ENCODE measurements around the gene TBX10. TPM values are rescaled to one million over a fixed set of nuclear protein-coding genes. Genes with fewer than 3 reads are reported as not detected.

Gene TBX10
- total RNA-seq, 2 donors from 2014 or later, result not detected

GRCh38 chr11:67586568-67587250 lies 52.9 kb downstream of the TBX10 start:
- Mint-ChIP-seq H3K36me3 (ENCODE audit: low read depth) (peaks cover 49% of the 10 kb centered on the region), H3K27ac (no peak overlapping the region), H3K27me3 (ENCODE audit: insufficient read depth) (no peaks in the 10 kb centered on the region), H3K4me1 (peaks cover 28% of the 10 kb centered on the region), H3K9me3 (peaks cover 3% of the 10 kb centered on the region), H3K4me3 (peak overlapping the region; percentile 86)
- Histone ChIP-seq H3K4me1 (ENCODE audit: control insufficient read depth, insufficient read depth, low read length) (no peaks in the 10 kb centered on the region), H3K9me3 (ENCODE audit: control insufficient read depth, low read length) (no peaks in the 10 kb centered on the region), H3K4me3 (ENCODE audit: low read length) (peak overlapping the region; percentile 92), H3K27ac (ENCODE audit: low read depth, low read length) (no peak overlapping the region), H3K9ac (ENCODE audit: extremely low read depth, low read length, poor library complexity, severe bottlenecking) (no peak overlapping the region), H3K36me3 (ENCODE audit: control insufficient read depth, insufficient read depth, low read length) (peaks cover 40% of the 10 kb centered on the region), H3K27me3 (ENCODE audit: control insufficient read depth, insufficient read depth, low read length, poor library complexity, severe bottlenecking) (no peaks in the 10 kb centered on the region)
- DNase-seq, result no peak
- TF ChIP-seq, protein P1, sequence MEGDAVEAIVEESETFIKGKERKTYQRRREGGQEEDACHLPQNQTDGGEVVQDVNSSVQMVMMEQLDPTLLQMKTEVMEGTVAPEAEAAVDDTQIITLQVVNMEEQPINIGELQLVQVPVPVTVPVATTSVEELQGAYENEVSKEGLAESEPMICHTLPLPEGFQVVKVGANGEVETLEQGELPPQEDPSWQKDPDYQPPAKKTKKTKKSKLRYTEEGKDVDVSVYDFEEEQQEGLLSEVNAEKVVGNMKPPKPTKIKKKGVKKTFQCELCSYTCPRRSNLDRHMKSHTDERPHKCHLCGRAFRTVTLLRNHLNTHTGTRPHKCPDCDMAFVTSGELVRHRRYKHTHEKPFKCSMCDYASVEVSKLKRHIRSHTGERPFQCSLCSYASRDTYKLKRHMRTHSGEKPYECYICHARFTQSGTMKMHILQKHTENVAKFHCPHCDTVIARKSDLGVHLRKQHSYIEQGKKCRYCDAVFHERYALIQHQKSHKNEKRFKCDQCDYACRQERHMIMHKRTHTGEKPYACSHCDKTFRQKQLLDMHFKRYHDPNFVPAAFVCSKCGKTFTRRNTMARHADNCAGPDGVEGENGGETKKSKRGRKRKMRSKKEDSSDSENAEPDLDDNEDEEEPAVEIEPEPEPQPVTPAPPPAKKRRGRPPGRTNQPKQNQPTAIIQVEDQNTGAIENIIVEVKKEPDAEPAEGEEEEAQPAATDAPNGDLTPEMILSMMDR (conservative IDR thresholded peaks at IDR 0.05), result no peak
- WGBS, 2 experiments (ENCODE audit: insufficient coverage in 1 of 2, insufficient read length in 1 of 2), result 95 to 100% methylated on average over 4 to 5 of the region's 5 CpGs

GRCh38 chr11:67585911-67586310 lies 53.7 kb downstream of the TBX10 start:
- no peak for DNase-seq
- peaks cover 40% of the 10 kb centered on the region for H3K36me3 ChIP-seq (ENCODE audit: control insufficient read depth, insufficient read depth, low read length)
- no peak overlapping the region for H3K9ac ChIP-seq (ENCODE audit: extremely low read depth, low read length, poor library complexity, severe bottlenecking)
- Mint-ChIP-seq H3K27ac (peak overlapping the region; percentile 92), H3K4me3 (peak overlapping the region; percentile 86), H3K36me3 (ENCODE audit: low read depth) (peaks cover 49% of the 10 kb centered on the region), H3K27me3 (ENCODE audit: insufficient read depth) (no peaks in the 10 kb centered on the region), H3K9me3 (peaks cover 3% of the 10 kb centered on the region), H3K4me1 (peaks cover 36% of the 10 kb centered on the region)
- H3K4me3 ChIP-seq (ENCODE audit: low read length), result peak overlapping the region; percentile 92
- H3K9me3 ChIP-seq (ENCODE audit: control insufficient read depth, low read length), result no peaks in the 10 kb centered on the region
- H3K27me3 ChIP-seq (ENCODE audit: control insufficient read depth, insufficient read depth, low read length, poor library complexity, severe bottlenecking), result no peaks in the 10 kb centered on the region
- no peak overlapping the region for H3K27ac ChIP-seq (ENCODE audit: low read depth, low read length)
- TF ChIP-seq, protein P1 (conservative IDR thresholded peaks at IDR 0.05), result no peak
- H3K4me1 ChIP-seq (ENCODE audit: control insufficient read depth, insufficient read depth, low read length), result no peaks in the 10 kb centered on the region
- WGBS, 2 experiments (ENCODE audit: insufficient coverage in 1 of 2, insufficient read length in 1 of 2), result 89 to 100% methylated on average over 1 to 4 of the region's 4 CpGs

- no peaks in the 10 kb centered on the region for H3K27me3 Mint-ChIP-seq (ENCODE audit: insufficient read depth)
- Histone ChIP-seq H3K36me3 (ENCODE audit: control insufficient read depth, insufficient read depth, low read length) (peaks cover 40% of the 10 kb centered on the region), H3K27ac (ENCODE audit: low read depth, low read length) (no peak overlapping the region), H3K4me1 (ENCODE audit: control insufficient read depth, insufficient read depth, low read length) (no peaks in the 10 kb centered on the region), H3K27me3 (ENCODE audit: control insufficient read depth, insufficient read depth, low read length, poor library complexity, severe bottlenecking) (no peaks in the 10 kb centered on the region), H3K4me3 (ENCODE audit: low read length) (peak overlapping the region; percentile 92), H3K9ac (ENCODE audit: extremely low read depth, low read length, poor library complexity, severe bottlenecking) (peak overlapping the region; percentile 92), H3K9me3 (ENCODE audit: control insufficient read depth, low read length) (no peaks in the 10 kb centered on the region)
- peak overlapping the region; percentile 92 for H3K27ac Mint-ChIP-seq
- peaks cover 49% of the 10 kb centered on the region for H3K36me3 Mint-ChIP-seq (ENCODE audit: low read depth)
- DNase-seq, result no peak
- TF ChIP-seq, protein P1 (conservative IDR thresholded peaks at IDR 0.05), result peak; percentile 22
- peaks cover 41% of the 10 kb centered on the region for H3K4me1 Mint-ChIP-seq
- WGBS, 2 experiments (ENCODE audit: insufficient coverage in 1 of 2, insufficient read length in 1 of 2), result 86 to 92% methylated on average over 12 to 21 of the region's 21 CpGs
- peaks cover 3% of the 10 kb centered on the region for H3K9me3 Mint-ChIP-seq
- H3K4me3 Mint-ChIP-seq, result peak overlapping the region; percentile 86
Observed at GRCh38 chr11:67584881-67585873, 54.4 kb downstream of the TBX10 start.

Data from endodermal cell (in vitro differentiated cells).